OCI-LY7 (cell line): ENCODE results near the gene S1PR5.
A peak's percentile ranks its signal among the peaks of the same experiment; 100 is the strongest.

Experiments
- EZH2phosphoT487 ChIP-seq: fragments of 200-600 bp; sonication (generic); IDR thresholded peaks from 2 replicates; pipeline ENCODE4 v1.6.1; 2018; ENCODE audit warnings: low read depth, borderline replicate concordance, mild to moderate bottlenecking, mixed run types, antibody characterized with exemption, low read length, moderate library complexity, mixed read lengths
- TF ChIP-seq, protein P1 (sequence below): fragments of 200-600 bp; sonication (generic); conservative IDR thresholded peaks from 2 replicates; pipeline ENCODE4 v1.5.1; 2014; ENCODE audit warnings: mild to moderate bottlenecking, antibody characterized with exemption, low read length, moderate library complexity, mixed read lengths

DNA sequence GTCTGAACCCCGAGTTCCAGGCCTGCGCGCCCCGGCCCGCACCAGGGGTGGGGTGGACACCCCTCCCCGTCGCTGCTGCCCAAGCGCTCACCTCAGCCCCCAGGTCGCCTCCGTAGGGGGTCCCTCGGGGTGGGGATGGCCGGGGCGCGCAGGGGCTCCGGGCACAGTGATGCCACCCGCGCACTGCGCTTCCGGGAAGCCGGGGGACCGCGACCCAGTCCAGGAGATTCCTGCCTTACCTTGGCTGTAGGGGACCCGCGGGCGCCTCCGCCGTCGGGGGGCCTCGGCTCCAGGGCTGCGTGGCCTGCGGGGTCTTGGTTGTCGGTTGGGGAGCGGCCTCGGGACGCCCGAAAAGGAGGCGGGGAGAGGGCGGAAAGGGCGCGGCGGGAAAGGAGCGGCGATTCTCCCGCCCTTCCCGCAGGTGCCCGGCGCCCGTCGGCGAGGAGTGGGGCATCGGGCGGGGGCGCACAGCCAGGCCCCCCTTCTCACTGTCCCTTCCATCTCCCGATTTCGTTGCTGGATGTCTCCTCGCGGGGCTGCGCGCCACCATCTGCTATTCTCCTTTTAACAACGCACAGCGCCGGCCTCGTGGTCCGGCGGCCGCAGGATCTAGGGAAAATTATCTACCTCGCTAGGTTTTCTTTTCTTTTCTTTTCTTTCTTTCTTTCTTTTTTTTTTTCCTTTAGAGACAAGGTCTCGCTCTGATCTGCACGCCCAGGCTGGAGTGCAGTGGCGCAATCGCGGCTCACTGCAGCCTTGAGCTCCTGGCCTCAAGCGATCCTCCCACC, 14.1 kb downstream of the S1PR5 start, which contains the start of gene KEAP1:
- TF ChIP-seq, protein P1, sequence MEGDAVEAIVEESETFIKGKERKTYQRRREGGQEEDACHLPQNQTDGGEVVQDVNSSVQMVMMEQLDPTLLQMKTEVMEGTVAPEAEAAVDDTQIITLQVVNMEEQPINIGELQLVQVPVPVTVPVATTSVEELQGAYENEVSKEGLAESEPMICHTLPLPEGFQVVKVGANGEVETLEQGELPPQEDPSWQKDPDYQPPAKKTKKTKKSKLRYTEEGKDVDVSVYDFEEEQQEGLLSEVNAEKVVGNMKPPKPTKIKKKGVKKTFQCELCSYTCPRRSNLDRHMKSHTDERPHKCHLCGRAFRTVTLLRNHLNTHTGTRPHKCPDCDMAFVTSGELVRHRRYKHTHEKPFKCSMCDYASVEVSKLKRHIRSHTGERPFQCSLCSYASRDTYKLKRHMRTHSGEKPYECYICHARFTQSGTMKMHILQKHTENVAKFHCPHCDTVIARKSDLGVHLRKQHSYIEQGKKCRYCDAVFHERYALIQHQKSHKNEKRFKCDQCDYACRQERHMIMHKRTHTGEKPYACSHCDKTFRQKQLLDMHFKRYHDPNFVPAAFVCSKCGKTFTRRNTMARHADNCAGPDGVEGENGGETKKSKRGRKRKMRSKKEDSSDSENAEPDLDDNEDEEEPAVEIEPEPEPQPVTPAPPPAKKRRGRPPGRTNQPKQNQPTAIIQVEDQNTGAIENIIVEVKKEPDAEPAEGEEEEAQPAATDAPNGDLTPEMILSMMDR: 0 out of 2 replicates have a peak, but pooled peaks have one; percentile 23
- TF ChIP-seq EZH2phosphoT487: no peak
